ENCODE measurements around the gene SEMA3A. TPM values are rescaled to one million over a fixed set of nuclear protein-coding genes. Genes with fewer than 3 reads are reported as not detected.

Gene SEMA3A
- total RNA-seq, 2 experiments from 2014 or later = 0.50 to 0.60 TPM

- no peak overlapping the region for H3K4me3 ChIP-seq (ENCODE audit: low read length)
- no peak overlapping the region for H3K4me3 Mint-ChIP-seq
- H3K27ac ChIP-seq (ENCODE audit: low read depth in 1 of 2, low read length in 2 of 2) = no peak overlapping the region
- DNase-seq (no peak), ATAC-seq (ENCODE audit: poor library complexity) (no peak)
- no peaks in the 10 kb centered on the region for H3K36me3 ChIP-seq (ENCODE audit: insufficient read depth, low read length)
- H3K27me3 Mint-ChIP-seq = no peaks in the 10 kb centered on the region
- no peaks in the 10 kb centered on the region for H3K4me1 ChIP-seq (ENCODE audit: insufficient read depth, low read length)
- no peaks in the 10 kb centered on the region for H3K9me3 ChIP-seq (ENCODE audit: control insufficient read depth in 1 of 2, insufficient read depth in 1 of 2, low read length in 2 of 2)
- no peaks in the 10 kb centered on the region for H3K9me3 Mint-ChIP-seq
- no peaks in the 10 kb centered on the region for H3K27me3 ChIP-seq (ENCODE audit: control insufficient read depth in 1 of 2, insufficient read depth in 2 of 2, low read length in 2 of 2)
- ChIA-PET CTCF (no interaction called here), POLR2A (no interaction called here)
- no peak for TF ChIP-seq CTCF (IDR thresholded peaks at IDR 0.05)
- H3K27ac Mint-ChIP-seq = no peak overlapping the region
- no peaks in the 10 kb centered on the region for H3K4me1 Mint-ChIP-seq (ENCODE audit: low read depth)
- H3K36me3 Mint-ChIP-seq (ENCODE audit: low read depth) = no peaks in the 10 kb centered on the region
- intact Hi-C loops (cut with DNase I, micrococcal nuclease) = no loop called here
Measured at GRCh38 chr7:84040355-84040754, 154.2 kb downstream of the SEMA3A start.

GRCh38 chr7:84039432-84039831, 155.2 kb downstream of the SEMA3A start:
- H3K27ac Mint-ChIP-seq = no peak overlapping the region
- ATAC-seq (ENCODE audit: poor library complexity) (no peak), DNase-seq (no peak)
- intact Hi-C loops (cut with DNase I, micrococcal nuclease) = no loop called here
- H3K27me3 Mint-ChIP-seq = no peaks in the 10 kb centered on the region
- H3K27me3 ChIP-seq (ENCODE audit: control insufficient read depth in 1 of 2, insufficient read depth in 2 of 2, low read length in 2 of 2) = no peaks in the 10 kb centered on the region
- POLR2A ChIA-PET = no interaction called here
- no peak overlapping the region for H3K4me3 Mint-ChIP-seq
- no peak overlapping the region for H3K4me3 ChIP-seq (ENCODE audit: low read length)
- H3K4me1 ChIP-seq (ENCODE audit: insufficient read depth, low read length) = no peaks in the 10 kb centered on the region
- H3K9me3 ChIP-seq (ENCODE audit: control insufficient read depth in 1 of 2, insufficient read depth in 1 of 2, low read length in 2 of 2) = no peaks in the 10 kb centered on the region
- H3K9me3 Mint-ChIP-seq = no peaks in the 10 kb centered on the region
- CTCF ChIA-PET = no interaction called here
- H3K36me3 Mint-ChIP-seq (ENCODE audit: low read depth) = no peaks in the 10 kb centered on the region
- no peaks in the 10 kb centered on the region for H3K4me1 Mint-ChIP-seq (ENCODE audit: low read depth)
- TF ChIP-seq CTCF (IDR thresholded peaks at IDR 0.05) = no peak
- H3K27ac ChIP-seq (ENCODE audit: low read depth in 1 of 2, low read length in 2 of 2) = no peak overlapping the region
- H3K36me3 ChIP-seq (ENCODE audit: insufficient read depth, low read length) = no peaks in the 10 kb centered on the region

GRCh38 chr7:84027678-84028077, 166.9 kb downstream of the SEMA3A start:
- Mint-ChIP-seq H3K27ac (no peak overlapping the region), H3K4me1 (ENCODE audit: low read depth) (no peaks in the 10 kb centered on the region), H3K27me3 (no peaks in the 10 kb centered on the region), H3K4me3 (no peak overlapping the region), H3K9me3 (no peaks in the 10 kb centered on the region), H3K36me3 (ENCODE audit: low read depth) (no peaks in the 10 kb centered on the region)
- H3K27ac ChIP-seq (ENCODE audit: low read depth in 1 of 2, low read length in 2 of 2) = no peak overlapping the region
- H3K36me3 ChIP-seq (ENCODE audit: insufficient read depth, low read length) = no peaks in the 10 kb centered on the region
- no peak for TF ChIP-seq CTCF (IDR thresholded peaks at IDR 0.05)
- no peaks in the 10 kb centered on the region for H3K27me3 ChIP-seq (ENCODE audit: control insufficient read depth in 1 of 2, insufficient read depth in 2 of 2, low read length in 2 of 2)
- peaks cover 0 to 9% of the 10 kb centered on the region in 2 experiments for H3K9me3 ChIP-seq (ENCODE audit: control insufficient read depth in 1 of 2, insufficient read depth in 1 of 2, low read length in 2 of 2)
- ChIA-PET CTCF (no interaction called here), POLR2A (no interaction called here)
- intact Hi-C loops (cut with DNase I, micrococcal nuclease) = no loop called here
- no peaks in the 10 kb centered on the region for H3K4me1 ChIP-seq (ENCODE audit: insufficient read depth, low read length)
- ATAC-seq (ENCODE audit: poor library complexity) = no peak
- no peak for DNase-seq
- no peak overlapping the region for H3K4me3 ChIP-seq (ENCODE audit: low read length)

Data from CD4-positive, alpha-beta T cell (primary cell).